GM12873 (cell line): ENCODE results near the gene HEPH.

Experiments used
- CTCF ChIP-seq: IDR thresholded peaks from 2 replicates; pipeline ENCODE4 v1.5.1; 2012; ENCODE audit warnings: low read depth, mild to moderate bottlenecking, moderate library complexity, low read length, control low read depth; ENCODE audit not compliant: insufficient read depth; ENCODE audit errors: missing control alignments

HEPH gene

GRCh38 chrX:66163849-66164411, at the start of gene HEPH:
Gene HEPH (plus strand): TSS chrX:66164247. CDS start chrX:66170571, 6,324 bp downstream.
- no peak for TF ChIP-seq CTCF

GRCh38 chrX:66126662-66127061, 37.4 kb upstream of the HEPH start:
- no peak for TF ChIP-seq CTCF

- no peak for TF ChIP-seq CTCF
These were observed 33.6 kb upstream of the HEPH start for GRCh38 chrX:66130469-66130868.

- TF ChIP-seq CTCF, result no peak
These were observed 21.7 kb upstream of the HEPH start for GRCh38 chrX:66142351-66142750.

- TF ChIP-seq CTCF, result no peak
These were observed 19.8 kb upstream of the HEPH start for GRCh38 chrX:66144258-66144657.

- TF ChIP-seq CTCF, result no peak
These were observed 14.5 kb upstream of the HEPH start for GRCh38 chrX:66149519-66149918.

- TF ChIP-seq CTCF, result no peak
These were observed 13.9 kb upstream of the HEPH start for GRCh38 chrX:66150163-66150562.
